Non-pigmented ciliary epithelial cell (primary cell): ENCODE results near the gene BANP.
"Not testable (repeated sequence)": the region's sequence is repeated elsewhere in the genome, so short reads cannot be mapped to it uniquely, and the experiment has no call there.

Experiments
- DNase-seq: peaks from one replicate; pipeline ENCODE4 v3.0.0-alpha.2; 2010; ENCODE audit warnings: low read depth

Gene BANP

DNA sequence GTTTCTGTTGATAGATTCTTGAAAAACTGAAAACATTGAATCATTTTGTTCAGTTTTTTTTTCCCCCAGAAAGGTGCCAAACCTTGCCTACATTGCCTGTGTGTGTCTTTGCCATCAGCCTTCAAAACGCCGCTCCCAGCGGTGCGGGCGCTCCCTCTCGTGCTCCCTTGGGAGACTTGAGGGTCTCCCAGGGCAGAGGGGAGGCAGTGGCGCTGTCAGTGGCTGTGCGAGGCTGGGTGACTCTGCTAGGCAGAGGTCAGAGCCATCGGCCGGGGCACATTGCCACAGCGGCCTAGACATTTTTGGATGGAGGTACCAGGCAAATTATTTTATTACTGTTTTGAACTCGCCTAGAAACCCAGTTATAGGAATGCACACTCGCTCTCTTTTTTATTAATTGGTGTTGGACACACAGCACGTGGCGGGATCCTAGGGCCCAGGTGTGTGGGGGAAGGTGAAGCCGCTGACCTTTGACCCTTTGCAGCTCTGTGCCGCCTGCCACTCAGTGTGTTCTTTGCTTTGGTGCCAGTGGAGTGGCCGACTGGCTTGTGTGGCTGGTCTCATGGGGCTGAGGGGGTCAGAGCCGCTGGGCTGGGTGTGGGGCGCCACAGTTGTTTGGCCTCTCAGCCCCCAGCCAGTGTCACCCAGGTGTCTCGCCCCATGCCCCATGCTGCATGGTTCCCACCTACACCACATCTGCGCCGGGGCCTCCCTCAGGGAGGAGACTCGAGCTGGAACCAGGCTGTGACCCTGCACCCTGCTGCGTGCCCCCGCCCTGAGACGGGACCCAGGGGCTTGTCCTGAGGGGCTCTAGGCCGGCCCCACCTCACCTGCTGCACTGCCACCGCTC is 115.7 kb downstream of the BANP start:
- no peak for DNase-seq

DNA sequence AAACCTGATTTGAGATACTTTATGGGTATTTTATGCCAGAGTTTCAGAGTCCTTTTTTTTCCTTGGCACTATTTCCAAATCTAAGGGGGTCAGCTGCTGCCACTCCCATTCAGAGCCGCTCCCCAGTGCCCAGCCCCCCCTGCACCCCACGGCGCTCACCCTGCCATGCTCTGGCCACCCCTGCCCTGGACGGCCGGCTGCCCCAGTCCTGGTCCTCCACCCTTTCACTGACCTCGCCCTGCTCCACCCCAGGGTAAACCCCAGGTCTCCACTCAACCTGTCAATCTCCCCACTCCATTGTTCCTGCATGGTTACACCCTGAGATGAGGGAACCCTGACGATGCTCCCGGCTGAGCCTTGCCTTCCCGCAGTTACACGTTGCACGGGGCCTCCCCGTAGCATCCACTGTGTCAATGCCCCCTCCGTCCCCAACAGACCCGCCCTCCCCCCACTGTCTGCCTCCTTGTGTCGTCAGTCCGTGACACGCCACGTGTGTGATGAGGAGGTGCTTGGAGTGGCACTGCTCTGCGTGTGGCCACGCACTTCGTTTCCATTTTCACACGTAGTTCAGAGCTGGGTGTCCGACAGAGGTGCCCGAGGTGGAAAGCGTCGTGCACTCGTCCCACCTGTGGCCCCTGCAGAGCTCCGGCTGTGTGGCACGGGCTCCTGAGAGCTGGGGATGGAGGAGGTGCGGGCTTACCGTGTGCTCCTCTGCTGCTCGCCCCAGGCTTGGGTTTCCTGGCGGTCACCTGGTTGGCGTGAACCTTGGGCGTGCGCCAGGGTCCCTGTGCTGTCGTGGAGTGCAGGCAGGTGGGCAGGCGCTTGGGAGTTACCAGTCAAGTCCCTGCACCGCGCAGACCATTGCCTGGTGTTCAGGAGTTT is 116.5 kb downstream of the BANP start:
- no peak for DNase-seq

DNA sequence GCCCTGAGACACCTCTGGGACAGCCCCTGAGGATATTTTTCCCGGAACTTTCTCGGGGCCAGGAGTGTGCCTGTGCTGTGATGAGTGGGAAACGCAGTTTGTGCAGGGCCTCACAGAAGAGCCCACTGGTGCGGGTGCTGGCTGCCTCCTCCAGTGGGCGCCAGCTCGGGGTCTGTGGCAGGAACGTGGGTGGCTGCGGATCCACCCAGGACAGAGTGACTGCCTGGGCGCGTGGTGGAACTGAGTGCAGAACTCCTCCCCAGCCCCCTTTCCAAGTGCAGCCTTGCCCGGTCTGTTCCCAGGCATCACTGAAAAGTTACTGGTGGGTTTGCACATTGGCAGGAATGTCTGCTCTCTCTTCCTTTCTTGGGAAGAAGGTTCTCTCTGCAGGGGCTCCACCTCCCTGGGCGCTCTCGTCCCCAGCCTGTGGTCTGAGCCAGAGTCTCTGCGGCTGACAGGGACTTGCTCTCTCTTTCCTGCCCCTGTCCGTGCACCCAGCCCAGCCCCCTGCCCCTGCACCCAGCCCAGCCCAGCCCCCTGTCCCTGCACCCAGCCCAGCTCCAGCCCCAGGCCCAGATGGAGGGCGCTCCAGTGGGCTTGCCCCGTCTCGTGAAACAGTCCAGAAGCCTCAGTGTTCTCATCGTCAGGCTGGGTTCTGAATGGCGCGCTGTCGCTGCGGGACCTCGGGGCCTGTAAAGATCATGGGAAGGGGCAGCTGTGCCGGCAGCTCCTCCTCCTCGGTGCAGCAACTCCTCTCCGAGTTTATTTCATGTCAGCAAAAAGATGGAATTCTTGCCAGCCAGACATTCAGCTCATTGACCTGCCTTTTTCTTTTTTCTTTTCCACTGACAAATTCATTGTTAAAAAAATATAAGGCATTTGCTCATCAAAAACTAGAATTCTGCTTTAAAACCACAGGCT is 117.5 kb downstream of the BANP start:
- no peak for DNase-seq

DNA sequence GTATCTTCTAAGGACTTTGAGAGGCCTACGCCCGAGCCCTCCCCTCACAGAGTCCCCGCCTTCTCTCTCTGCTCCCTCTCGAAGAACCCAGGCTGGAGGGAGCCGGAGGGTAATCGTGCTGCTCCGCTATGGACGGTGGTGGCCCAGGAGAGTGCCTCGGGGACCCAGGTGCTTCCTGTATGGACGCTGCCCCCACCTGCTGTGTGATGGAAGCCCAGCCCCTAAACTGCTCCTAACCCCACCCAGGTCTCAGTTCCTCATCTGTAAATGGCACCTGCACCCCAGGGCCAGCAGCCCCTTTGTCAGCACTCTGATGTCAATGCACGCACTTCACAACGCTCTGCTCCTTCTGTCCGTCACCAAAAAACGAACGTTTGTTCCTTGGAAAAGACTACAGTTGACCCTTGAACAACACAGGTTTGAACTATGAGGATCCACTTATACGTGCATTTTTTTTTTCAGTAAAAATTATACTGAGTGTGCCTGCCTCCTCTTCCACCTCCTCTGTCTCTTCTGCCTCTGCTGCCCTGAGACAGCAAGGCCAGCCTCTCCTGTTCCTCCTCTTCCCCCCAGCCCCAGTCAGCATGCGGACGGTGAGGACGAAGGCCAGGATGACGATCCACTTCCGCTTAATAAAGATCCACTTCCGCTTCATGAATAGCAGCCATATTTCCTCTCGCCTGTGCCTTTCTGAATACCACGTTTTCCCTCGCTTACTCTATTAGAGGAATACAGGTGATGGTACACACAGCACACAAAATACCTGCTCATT is 118.3 kb downstream of the BANP start:
- no peak for DNase-seq

DNA sequence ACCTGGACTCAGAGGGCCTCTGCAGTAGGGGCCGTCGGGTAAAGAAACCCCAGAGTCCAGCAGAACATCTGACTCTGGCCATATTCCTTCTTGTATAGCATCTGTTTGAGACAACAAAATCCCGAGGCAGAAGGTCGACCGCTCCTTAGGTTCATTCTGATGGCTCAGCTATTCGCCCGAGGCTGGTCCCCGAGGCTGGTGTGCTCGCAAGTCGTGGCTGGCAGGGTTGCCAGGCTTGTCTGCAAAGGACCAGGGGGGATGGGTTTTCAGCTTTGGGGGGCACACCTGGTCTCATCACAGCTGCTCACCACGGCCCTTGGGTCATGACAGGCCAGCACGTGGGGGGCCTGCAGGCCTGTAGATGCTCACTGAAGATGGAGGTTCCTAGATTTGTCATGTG is 119.1 kb downstream of the BANP start:
- no peak for DNase-seq

DNA sequence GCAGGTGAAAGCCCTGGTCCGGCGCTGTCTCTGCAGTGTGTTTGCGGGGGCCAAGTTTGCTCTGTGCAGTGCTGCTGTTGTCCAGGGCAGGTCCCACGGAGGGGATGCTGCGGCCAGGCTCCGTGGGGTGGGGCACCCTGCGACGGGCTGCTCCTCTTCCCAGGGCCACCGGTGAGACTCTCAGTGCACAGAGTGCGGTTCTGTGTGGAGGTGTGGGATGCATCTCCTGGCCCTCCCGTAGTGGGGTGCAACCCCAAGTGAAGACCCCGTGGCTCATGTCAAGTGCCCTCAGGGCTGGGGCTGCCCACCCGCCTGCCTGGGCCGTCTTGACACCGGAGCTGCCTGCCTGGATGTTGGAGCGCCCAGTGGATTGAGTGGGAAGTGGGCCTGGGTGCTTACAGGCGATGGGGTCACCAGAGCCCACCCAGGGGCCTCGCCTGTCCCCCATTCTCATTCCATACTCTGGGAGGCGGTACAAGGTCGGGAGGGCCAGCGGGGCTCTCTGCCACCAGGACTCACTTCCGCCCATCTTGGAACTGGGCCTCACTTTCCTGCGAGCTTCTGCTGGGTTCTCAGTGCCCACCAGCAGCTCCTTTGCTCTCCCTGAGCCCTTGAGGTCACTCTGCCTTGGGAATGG is 119.9 kb downstream of the BANP start:
- DNase-seq = no peak

DNA sequence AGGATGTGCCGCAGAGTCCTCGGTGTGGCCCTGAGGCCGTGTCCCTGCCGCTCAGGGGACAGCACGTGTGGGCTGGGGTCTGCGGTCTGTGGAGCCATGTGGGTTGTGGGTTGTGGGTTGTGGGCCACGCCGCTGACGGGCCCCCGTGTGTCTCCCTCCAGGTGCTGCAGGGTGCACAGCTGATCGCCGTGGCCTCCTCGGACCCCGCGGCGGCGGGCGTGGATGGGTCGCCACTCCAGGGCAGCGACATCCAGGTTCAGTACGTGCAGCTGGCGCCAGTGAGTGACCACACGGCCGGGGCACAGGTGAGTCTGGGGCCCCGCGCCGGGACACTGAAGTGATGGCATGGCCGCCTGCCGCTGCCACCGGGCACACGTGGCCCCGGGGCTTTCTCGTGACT is 120.7 kb downstream of the BANP start:
- no peak for DNase-seq

DNA sequence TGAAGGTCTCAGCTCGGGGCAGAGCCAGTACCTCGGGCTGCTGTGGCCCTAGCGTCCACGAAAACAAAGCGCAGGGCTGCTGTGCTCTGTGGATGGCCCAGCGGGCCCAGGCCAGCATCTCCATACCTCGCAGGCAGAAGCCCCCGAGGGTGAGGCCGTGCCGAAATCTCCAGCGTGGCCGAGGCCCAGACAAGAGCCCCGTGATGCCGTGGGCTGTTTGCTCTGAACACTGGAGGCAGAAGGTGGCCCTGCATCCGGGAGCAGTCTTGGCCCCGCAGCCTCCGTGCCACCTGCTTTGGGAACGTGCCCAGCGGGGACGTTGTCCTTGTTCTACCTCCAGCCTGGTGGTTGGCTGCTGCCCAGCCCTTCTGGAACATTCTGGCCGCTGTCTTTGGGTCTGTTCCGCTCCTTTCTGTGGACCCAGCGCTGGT is 121.4 kb downstream of the BANP start:
- no peak for DNase-seq

DNA sequence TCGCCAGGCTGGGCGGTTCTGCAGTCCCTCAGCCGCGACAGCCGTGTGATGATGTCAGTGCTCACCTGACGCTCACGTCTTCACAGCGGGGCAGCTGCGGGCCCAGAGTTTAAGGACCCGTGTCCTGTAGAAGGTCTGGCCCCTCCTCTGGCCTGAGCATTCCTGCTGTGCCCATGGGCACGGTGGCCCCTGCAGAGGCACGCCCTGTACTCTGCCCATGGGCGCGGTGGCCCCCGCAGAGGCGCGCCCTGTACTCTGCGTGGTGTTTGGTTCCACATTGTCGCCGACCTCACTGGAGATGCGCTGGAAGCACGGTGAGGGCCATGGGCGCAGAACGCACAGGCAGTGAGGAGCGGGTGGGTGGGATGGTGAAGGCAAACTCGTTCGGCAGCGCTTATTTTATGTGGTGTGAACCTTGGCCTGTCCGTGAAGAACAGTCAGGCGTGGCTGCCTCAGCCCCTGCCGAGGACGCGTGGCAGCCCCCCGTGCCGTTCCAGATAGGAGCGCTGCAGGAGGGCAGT is 122.0 kb downstream of the BANP start:
- DNase-seq = no peak

DNA sequence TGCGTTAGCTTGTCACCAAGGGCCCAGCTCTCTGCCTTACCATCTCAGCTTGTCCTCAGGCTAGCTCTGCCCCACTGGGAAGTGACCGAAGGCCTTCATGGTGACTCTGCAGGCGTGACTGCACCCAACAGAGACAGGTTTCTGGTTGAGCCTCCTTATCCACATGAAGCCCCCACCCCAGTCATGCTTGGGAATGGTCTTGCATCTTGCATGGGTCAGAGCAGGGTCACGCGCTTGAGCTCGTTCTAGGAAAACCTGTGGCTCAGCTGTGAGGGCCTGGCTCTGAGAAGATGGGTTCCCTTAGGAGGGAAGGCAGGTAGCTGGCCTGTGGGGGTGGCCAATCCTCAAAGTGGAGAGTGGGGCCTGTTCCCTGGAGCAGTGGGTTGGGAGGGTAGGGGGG is 122.8 kb downstream of the BANP start:
- no peak for DNase-seq

DNA sequence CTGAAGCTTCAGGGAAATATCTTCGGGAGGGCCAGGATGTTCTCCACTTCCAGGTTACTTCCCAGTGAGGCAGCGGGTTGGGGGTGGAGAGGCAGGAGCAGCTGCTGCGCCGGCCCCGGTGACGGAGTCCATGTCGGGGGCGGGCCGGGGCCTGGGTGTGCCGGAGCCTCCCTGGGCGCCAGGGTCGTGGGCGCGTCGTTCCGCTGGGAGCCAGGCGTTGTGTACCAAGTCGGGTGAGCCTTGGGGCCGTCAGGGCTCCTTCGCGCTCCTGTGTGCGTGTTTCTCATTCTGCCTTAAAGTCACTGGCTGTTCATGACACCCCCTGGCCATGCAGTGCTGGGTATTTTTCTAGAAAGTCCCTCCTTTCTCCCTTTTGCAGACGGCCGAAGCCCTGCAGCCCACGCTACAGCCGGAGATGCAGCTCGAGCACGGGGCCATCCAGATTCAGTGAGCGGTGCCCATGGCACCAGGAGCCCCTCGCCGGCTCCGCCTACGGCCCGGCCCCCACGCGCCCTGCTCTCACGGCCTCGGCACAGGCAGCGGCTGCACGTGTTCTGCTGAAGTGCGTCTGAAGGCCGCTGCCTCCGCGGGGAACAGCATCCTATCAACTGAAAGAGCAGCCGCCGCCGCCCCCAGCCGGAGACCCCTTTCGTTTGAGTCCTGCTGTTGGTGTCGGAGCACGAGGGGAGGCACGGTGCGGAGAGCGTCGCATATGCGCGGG is 125.1 kb downstream of the BANP start:
- no peak for DNase-seq

DNA sequence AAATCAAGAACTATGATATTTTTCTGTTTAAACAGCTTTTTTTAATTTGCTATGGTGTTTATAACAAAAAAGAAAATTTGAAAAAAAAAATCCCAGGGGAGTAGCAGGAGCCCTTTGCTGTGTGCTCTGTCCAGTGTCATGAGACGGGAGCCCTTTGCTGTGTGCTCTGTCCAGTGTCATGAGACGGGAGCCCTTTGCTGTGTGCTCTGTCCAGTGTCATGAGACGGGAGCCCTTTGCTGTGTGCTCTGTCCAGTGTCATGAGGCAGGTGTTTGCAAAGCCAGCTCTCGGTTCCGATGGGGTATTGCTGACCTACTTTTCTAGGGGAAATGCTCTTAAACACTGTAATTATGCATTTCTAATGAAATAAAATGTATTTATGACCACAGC is 125.7 kb downstream of the BANP start:
- DNase-seq = not testable (repeated sequence)

DNA sequence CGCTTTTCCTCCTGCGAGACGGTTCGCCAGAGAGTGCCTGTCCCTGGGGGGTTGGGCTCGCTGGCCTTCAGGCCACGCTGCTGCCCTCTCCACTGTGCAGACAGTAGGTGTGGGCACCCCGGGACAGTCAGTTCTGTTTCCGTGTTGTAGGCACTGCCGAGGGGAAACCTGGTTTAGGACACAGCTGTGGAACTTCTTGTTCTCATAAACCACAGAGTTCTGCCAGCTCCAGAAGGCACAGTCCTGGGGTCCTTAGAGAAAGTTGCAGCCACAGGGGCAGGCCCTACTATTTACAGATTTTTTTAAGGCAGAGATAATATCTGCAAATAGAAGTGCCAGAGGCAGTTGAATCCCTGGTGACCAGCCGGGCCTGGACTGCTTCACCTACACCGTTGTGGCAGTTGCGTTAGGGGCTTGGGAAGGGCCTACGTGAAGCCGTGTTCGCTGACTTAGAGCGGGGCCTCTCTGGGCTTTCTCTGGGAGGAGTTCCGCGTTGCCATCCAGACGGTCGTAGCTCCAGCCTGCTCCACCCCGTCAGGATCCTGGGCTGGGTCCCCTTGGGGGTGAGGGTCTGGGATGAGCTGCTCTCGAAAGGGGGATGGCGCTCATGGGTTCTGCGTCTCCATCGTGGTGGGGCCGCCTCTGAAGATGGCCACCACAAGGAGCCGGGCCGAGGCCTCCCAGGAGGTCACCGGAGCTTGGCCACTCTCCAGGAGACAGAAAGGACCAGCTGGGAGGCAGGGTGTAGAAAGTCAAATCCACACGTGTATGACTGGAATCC is 126.3 kb downstream of the BANP start:
- no peak for DNase-seq

DNA sequence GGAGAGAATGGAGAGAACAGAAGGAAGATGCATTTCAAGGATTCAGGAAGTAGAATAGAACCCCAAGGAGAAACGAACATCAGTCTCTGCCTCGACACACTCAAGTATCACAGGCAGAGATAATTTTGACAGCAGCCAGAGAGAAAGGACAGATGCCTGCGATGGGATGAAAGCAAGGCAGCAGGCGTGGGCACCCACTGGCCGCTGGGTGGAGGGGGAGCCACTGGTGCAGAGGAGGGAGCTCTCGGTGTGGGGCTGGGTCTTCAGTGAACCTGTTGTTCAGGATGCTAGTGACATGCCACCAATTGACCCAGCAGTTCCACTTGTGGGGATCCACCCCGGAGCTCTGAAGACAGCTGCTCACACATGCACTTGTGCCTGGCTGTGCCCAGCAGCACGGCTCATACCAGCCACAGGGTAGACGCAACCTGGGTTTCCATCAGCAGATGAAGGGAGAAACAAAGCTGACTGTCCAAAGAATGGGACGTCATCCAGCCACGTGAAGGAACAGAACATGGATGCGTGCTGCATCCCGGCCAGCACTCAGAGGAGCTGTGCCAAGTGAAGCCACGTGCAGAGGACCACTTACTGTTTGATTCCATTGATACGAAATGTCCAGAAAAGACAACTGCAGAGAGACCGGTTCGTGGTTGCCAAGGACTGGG is 127.0 kb downstream of the BANP start:
- no peak for DNase-seq

DNA sequence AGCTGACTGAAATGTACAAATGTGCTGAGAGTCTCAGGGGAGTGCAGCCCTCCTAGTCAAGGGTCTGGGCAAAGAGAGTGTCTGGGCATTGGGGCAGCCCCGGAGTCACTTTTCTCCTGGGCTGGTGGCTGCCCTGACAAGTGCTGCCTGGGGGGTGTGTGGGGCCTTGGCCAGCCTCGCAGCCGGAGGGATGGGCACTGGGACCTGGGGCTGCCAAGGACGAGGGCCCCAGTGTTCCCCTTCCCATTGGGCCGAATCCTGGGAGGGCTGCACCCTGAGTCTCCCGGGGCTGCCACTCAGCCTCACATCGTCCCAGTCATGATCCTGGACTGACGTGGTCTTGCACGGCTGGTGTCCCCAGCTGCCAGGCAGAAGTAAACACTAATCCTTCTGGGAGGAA is 132.3 kb downstream of the BANP start:
- DNase-seq = no peak

DNA sequence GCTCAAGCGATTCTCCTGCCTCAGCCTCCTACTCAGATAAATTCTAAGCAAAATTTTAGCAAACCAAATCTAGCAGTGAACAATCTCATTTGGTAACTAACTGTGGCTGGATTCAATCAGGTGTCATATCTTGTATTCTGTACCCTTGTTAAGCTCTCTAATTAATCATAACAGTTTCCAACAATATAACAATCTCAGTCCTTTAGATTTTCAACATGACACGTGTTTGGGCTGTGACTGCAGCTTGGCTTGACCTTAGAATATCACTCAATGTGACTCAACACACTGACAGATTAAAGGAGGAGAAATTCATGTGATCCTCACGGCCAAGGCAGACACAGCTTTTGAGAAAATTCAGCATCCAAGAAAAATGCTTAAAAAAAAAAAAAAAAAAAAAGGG is 133.6 kb downstream of the BANP start:
- DNase-seq = no peak

DNA sequence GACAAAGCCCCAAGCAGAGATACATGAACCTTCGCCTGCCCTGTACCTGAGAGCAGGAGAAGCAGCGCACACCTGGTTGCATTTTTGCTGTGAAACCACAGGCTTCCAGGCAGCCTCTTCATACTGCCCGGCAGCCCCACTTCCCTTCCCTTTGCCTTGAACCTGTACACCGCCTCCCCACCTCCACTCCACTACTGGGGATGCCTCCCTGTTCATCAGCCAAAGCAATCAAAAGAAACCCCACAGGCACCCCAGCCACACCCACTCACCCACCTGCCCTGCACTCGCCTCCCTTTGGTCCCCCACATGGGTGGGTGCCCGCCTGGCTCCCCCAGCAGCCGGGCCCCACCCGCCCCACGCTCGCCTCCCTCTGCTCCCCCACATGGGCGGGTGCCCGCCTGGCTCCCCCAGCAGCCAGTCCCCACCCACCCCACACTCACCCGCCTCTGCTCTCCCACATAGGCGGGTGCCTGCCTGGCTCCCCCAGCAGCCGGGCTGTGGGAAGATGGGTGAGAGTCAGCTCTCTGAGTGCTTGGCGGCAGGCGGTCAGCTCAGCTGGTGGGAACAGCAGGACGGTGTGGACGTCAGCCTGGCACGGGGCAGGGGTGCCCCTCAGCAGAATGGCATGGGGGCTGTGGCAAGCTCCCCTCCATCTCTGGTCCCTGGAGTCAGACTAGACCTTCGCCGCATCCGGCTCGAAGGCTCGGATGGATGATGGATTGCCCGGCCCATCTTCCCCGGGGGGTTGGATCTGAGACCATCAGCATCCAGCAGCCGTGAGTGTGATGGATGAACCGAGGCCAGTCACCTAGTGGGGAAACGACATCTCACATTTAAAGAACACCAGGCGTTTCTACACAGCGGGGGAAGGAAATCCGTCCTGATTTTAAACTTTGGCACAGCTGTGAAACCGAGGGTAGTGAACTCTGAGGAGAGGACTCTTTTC is 135.6 kb downstream of the BANP start:
- no peak for DNase-seq

DNA sequence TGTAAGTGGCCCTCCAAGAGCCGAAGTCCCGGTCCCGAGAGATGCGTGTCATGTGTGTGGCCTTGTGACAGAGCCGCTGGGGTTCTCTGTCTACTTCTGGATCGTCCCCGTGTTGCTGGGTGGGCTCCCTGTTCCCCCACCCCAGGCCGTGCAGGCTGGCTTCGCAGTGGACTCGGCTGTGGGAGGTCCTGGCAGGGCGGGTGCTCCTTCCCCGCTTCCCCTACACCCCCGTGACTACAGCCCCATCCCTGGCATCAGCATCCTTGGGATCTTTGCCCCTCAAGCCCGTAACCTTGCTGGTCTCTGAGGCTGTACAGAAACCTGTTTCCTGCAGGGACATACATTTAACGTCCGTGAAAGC is 136.3 kb downstream of the BANP start:
- DNase-seq = no peak
